ENCODE data around the gene KHDC3L. TPM values are rescaled to one million over a fixed set of nuclear protein-coding genes. Genes with fewer than 3 reads are reported as not detected.

The KHDC3L gene
- total RNA-seq = not detected
- polyA plus RNA-seq (ENCODE audit: insufficient read length in 6 of 6) = under 1 TPM in 3 of 6 donors, not detected in 3; 0.13 to 0.23 (median 0.18) TPM
- long read RNA-seq, donor 1 = 0 reads
- long read RNA-seq, donor 2 = 0 reads
- long read RNA-seq, donor 3 = 0 reads
- long read RNA-seq, donor 4 = 0 reads
- long read RNA-seq, donor 5 = 0 reads
- long read RNA-seq, donor 6 = 0 reads
- long read RNA-seq, donor 7 = 0 reads
- long read RNA-seq, donor 8 = 0 reads
- long read RNA-seq, donor 9 = 0 reads
- long read RNA-seq, donor 10 = 0 reads
- long read RNA-seq, donor 11 = 0 reads
- long read RNA-seq, donor 12 = 0 reads

GRCh38 chr6:73362358-73362757, at the start of gene KHDC3L:
KHDC3L (plus strand) TSS chr6:73362658; CDS start chr6:73362730, 72 bp downstream.
- no peak within 1 kb of the TSS for H3K4me3 ChIP-seq

GRCh38 chr6:73314577-73315492, 47.6 kb upstream of the KHDC3L start:
- Histone ChIP-seq H3K9me3 (peaks cover 0 to 12% of the 10 kb centered on the region in 2 donors), H3K4me3 (no peak overlapping the region), H3K36me3 (no peaks in the 10 kb centered on the region), H3K27ac (no peak overlapping the region), H3K27me3 (peaks cover 17 to 44% of the 10 kb centered on the region in 2 donors), H3K4me1 (peaks cover 0 to 7% of the 10 kb centered on the region in 2 donors)
- DNase-seq (no peak), ATAC-seq (no peak)
- TF ChIP-seq CTCF (IDR thresholded peaks at IDR 0.05) = no peak
- intact Hi-C loops (cut with DNase I) = no loop called here

More at GRCh38 chr6:73362358-73362757, at the start of gene KHDC3L:
- peaks cover 0 to 5% of the 10 kb centered on the region in 2 donors for H3K9me3 ChIP-seq
- no peaks in the 10 kb centered on the region for H3K36me3 ChIP-seq
- no peaks in the 10 kb centered on the region for H3K4me1 ChIP-seq
- DNase-seq (no peak), ATAC-seq (no peak)
- no peak for TF ChIP-seq CTCF (IDR thresholded peaks at IDR 0.05)
- intact Hi-C loops (cut with DNase I) = no loop called here
- H3K27ac ChIP-seq = no peak within 1 kb of the TSS
- H3K27me3 ChIP-seq = no peaks in the 10 kb centered on the region

- DNase-seq (no peak), ATAC-seq (no peak)
- H3K9me3 ChIP-seq = peaks cover 0 to 7% of the 10 kb centered on the region in 2 donors
- intact Hi-C loops (cut with DNase I) = loop anchor here in 1 of 2 donors (10.0 kb wide), 1 partner anchor 909 kb away; no protein-coding TSS in a partner anchor
- H3K4me1 ChIP-seq = no peaks in the 10 kb centered on the region
- TF ChIP-seq CTCF (IDR thresholded peaks at IDR 0.05) = no peak
- peaks cover 0 to 6% of the 10 kb centered on the region in 2 donors for H3K27me3 ChIP-seq
- H3K4me3 ChIP-seq = no peak overlapping the region
- no peaks in the 10 kb centered on the region for H3K36me3 ChIP-seq
- no peak overlapping the region for H3K27ac ChIP-seq
These were observed 39.1 kb upstream of the KHDC3L start for GRCh38 chr6:73323323-73323722.

GRCh38 chr6:73325656-73326055, 36.8 kb upstream of the KHDC3L start:
- Histone ChIP-seq H3K9me3 (no peaks in the 10 kb centered on the region), H3K4me1 (no peaks in the 10 kb centered on the region), H3K27me3 (peaks cover 0 to 21% of the 10 kb centered on the region in 2 donors), H3K27ac (no peak overlapping the region), H3K4me3 (no peak overlapping the region), H3K36me3 (no peaks in the 10 kb centered on the region)
- TF ChIP-seq CTCF (IDR thresholded peaks at IDR 0.05) = no peak
- ATAC-seq = no peak
- intact Hi-C loops (cut with DNase I) = loop anchor here in 1 of 2 donors (10.0 kb wide), 1 partner anchor 911 kb away; no protein-coding TSS in a partner anchor
- no peak for DNase-seq

- no peak for DNase-seq
- Histone ChIP-seq H3K27ac (no peak overlapping the region), H3K4me3 (no peak overlapping the region), H3K4me1 (no peaks in the 10 kb centered on the region), H3K9me3 (no peaks in the 10 kb centered on the region), H3K27me3 (peaks cover 0 to 38% of the 10 kb centered on the region in 2 donors), H3K36me3 (no peaks in the 10 kb centered on the region)
- ATAC-seq = no peak
- intact Hi-C loops (cut with DNase I) = loop anchor here in 1 of 2 donors (10.0 kb wide), 1 partner anchor 914 kb away; no protein-coding TSS in a partner anchor
- TF ChIP-seq CTCF (IDR thresholded peaks at IDR 0.05) = no peak
These were observed 33.7 kb upstream of the KHDC3L start for GRCh38 chr6:73328790-73329189.

Measured in left lung (tissue), 14 donors.